ENCODE results near the gene NKD1. TPM values are rescaled to one million over a fixed set of nuclear protein-coding genes. Genes with fewer than 3 reads are reported as not detected.

NKD1 gene
- total RNA-seq, 1 donor from 2014 or later = 1.7 TPM

DNA sequence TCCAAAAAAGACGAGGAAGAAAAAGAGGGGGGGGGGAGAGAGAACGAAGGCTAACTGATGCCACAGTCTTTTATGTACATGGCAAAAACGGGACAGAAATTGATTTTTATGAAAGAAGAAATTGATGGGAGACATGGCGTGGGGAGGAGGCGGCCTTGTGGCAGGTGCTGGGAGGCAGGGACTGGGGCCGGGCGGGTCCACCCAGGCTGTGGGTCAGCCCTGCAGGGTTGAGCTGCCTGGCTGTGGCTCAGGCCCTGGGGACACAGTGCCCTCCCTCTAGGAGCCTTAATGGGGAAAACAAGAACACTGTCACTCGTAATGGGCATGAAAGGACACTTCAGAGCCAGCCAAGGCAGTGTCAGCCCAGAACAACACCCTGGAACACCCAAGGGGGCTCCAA, 98.1 kb downstream of the NKD1 start:
- Histone ChIP-seq H3K4me3 (no peak overlapping the region), H3K36me3 (no peaks in the 10 kb centered on the region), H3K27ac (no peak overlapping the region), H3K4me1 (no peaks in the 10 kb centered on the region), H3K27me3 (no peaks in the 10 kb centered on the region), H3K9me3 (no peaks in the 10 kb centered on the region)
- intact Hi-C loops (cut with DNase I) = no loop called here
- DNase-seq (ENCODE audit: extremely low spot score in 2 of 2) = no peak
- no peak for TF ChIP-seq POLR2A (IDR thresholded peaks at IDR 0.05)
- TF ChIP-seq, protein P1, sequence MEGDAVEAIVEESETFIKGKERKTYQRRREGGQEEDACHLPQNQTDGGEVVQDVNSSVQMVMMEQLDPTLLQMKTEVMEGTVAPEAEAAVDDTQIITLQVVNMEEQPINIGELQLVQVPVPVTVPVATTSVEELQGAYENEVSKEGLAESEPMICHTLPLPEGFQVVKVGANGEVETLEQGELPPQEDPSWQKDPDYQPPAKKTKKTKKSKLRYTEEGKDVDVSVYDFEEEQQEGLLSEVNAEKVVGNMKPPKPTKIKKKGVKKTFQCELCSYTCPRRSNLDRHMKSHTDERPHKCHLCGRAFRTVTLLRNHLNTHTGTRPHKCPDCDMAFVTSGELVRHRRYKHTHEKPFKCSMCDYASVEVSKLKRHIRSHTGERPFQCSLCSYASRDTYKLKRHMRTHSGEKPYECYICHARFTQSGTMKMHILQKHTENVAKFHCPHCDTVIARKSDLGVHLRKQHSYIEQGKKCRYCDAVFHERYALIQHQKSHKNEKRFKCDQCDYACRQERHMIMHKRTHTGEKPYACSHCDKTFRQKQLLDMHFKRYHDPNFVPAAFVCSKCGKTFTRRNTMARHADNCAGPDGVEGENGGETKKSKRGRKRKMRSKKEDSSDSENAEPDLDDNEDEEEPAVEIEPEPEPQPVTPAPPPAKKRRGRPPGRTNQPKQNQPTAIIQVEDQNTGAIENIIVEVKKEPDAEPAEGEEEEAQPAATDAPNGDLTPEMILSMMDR (IDR thresholded peaks at IDR 0.05) = no peak
- no peak for TF ChIP-seq POLR2AphosphoS5 (IDR thresholded peaks at IDR 0.05; ENCODE audit: insufficient read depth in 1 of 2, low read depth in 1 of 2)

DNA sequence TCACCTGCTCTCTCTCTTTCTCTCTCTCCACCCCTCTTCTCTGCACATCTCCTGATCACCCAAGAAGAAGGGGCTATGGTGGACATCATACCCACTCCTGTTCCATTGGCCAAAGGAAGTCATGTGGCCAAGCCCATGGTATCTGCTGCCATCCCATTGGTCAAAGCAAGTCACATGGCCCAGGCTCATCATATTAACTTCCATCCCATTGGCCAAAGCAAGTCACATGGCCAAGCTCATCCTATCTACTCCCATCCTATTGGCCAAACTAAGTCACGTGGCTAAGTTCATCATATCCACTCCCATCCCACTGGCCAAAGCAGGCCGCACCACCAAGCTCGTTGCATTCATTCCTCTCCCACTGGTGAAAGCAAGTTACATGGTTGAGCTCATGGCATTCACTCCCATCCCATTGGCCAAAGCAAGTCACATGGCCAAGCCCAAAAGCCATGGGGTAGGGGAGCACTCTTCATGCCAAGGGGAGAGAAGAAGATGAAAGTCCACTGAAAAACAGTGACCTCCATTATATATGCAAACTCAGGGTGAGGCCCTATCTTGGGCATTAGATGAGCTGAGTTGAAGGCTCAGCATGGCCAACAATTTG, 103.7 kb downstream of the NKD1 start:
- no peak for TF ChIP-seq POLR2AphosphoS5 (IDR thresholded peaks at IDR 0.05; ENCODE audit: insufficient read depth in 1 of 2, low read depth in 1 of 2)
- TF ChIP-seq, protein P1 (IDR thresholded peaks at IDR 0.05) = no peak
- H3K9me3 ChIP-seq = no peaks in the 10 kb centered on the region
- intact Hi-C loops (cut with DNase I) = no loop called here
- H3K27me3 ChIP-seq = no peaks in the 10 kb centered on the region
- no peak for DNase-seq (ENCODE audit: extremely low spot score in 2 of 2)
- no peaks in the 10 kb centered on the region for H3K36me3 ChIP-seq
- no peak overlapping the region for H3K27ac ChIP-seq
- H3K4me3 ChIP-seq = no peak overlapping the region
- H3K4me1 ChIP-seq = no peaks in the 10 kb centered on the region

DNA sequence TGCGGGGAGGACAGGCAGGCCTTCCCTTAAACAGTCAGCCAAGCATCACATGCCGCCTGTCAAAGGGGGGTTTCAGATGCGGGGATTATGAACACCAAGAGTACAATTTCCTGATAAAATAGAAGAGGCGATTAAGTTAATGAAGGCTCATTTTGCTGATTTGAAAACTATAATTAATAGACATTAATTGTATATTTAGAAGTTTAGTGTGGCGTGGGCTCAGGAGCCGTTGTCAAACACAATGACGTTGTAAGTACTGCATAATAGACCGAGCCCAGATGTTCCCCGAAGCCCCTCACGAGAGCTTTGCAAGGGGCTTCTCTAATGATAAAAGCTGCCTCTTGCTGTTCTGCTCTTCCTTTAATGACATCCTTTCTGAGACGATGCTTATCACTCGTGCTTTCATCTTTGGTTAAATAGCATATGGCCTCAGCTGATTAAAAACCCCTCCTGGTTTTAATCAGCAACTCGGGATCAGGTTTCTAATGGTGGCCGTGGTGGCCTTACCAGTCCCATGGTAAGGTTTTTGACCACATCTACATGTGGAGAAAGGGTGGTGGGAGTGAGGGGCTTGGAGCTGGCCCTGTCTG, 104.7 kb downstream of the NKD1 start:
- Histone ChIP-seq H3K9me3 (no peaks in the 10 kb centered on the region), H3K27me3 (no peaks in the 10 kb centered on the region), H3K27ac (no peak overlapping the region), H3K4me1 (no peaks in the 10 kb centered on the region), H3K36me3 (no peaks in the 10 kb centered on the region), H3K4me3 (no peak overlapping the region)
- DNase-seq (ENCODE audit: extremely low spot score in 2 of 2) = no peak
- intact Hi-C loops (cut with DNase I) = no loop called here
- TF ChIP-seq, protein P1 (IDR thresholded peaks at IDR 0.05) = no peak
- TF ChIP-seq POLR2A (IDR thresholded peaks at IDR 0.05) = no peak
- TF ChIP-seq POLR2AphosphoS5 (IDR thresholded peaks at IDR 0.05; ENCODE audit: insufficient read depth in 1 of 2, low read depth in 1 of 2) = no peak

DNA sequence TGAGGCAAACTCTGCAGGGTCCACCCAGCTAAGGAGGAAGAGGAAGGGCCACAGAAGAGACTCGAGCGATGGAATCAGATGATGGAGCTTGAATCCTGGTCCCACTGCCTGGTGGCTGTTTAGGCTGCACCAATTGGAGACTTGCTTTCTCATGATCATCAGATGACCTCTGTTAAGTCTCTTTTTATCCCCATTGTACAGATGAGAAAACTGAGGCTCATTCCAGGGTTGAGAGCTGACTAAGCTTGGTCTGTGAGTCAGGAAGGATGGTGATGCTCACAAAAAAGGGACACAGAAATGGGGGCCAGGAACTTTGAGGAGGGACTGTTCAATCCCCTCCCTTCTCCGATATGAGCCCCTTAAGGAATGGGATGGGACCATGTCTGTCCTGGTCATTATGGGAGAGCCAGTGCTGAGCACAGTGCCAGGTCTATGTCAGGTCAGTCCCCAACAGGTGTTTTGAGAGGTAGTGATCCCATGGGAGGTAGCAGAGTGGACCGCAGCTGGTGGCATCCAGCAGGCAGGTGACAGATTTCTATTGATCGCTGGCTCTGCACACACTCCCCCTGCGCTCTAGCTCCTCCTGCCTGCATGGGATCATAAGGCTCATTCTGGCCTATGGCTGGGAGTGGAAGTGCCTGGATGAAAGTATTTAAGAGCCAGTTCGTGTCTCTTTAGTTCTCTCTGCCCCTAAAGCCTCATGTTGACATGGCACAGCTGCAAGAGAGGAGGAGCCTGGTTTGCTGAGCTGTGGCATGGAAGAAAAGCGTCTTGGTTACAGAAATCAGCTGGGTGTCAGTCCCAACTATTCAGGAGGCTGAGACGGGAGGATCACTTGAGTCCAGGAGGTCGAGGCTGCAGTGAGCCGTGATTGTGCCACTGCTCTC, 105.7 kb downstream of the NKD1 start:
- Histone ChIP-seq H3K27ac (no peak overlapping the region), H3K4me3 (no peak overlapping the region), H3K36me3 (no peaks in the 10 kb centered on the region), H3K27me3 (no peaks in the 10 kb centered on the region), H3K9me3 (no peaks in the 10 kb centered on the region), H3K4me1 (no peaks in the 10 kb centered on the region)
- TF ChIP-seq POLR2AphosphoS5 (IDR thresholded peaks at IDR 0.05; ENCODE audit: insufficient read depth in 1 of 2, low read depth in 1 of 2) (no peak), POLR2A (IDR thresholded peaks at IDR 0.05) (no peak)
- TF ChIP-seq, protein P1 (IDR thresholded peaks at IDR 0.05) = no peak
- intact Hi-C loops (cut with DNase I) = no loop called here
- DNase-seq (ENCODE audit: extremely low spot score in 2 of 2) = no peak

All from vagina (tissue), 2 donors.